B cell (primary cell): Measurements from ENCODE around the gene NUAK2. TPM values are rescaled to one million over a fixed set of nuclear protein-coding genes. Genes with fewer than 3 reads are reported as not detected.

Source experiments
- ATAC-seq: fragments of 200-7000 bp; cut with Tn5 transposase; one replicate; pipeline ENCODE4 v1.10.0; 2021; ENCODE audit warnings: low read depth, mild to moderate bottlenecking, moderate number of reproducible peaks, moderate library complexity
- CTCF ChIA-PET: fragments of 350-600 bp; sonication (Branson Sonifier 250); formaldehyde crosslinking; loops from one replicate; lab custom pipeline; 2021; ENCODE audit warnings: antibody characterized with exemption, inconsistent platforms; lab: Charles Lee
- POLR2A ChIA-PET: fragments of 350-600 bp; sonication (Branson Sonifier 250); formaldehyde crosslinking; loops from one replicate; lab custom pipeline; 2021; ENCODE audit warnings: antibody characterized with exemption; lab: Charles Lee
- DNase-seq: peaks from one replicate; pipeline ENCODE4 v3.0.0; 2013
- H2AFZ ChIP-seq: 2 replicates; pipeline ENCODE4 v1.6.1; 2012; ENCODE audit warnings: mild to moderate bottlenecking, low read depth, low read length; ENCODE audit not compliant: insufficient read depth, poor library complexity, severe bottlenecking
- H3K27ac ChIP-seq, 2 donors: 1 replicate in 1 of 2; 2 replicates in 1 of 2; pipeline ENCODE4 v1.5.1; 2012 to 2013; ENCODE audit warnings: low read length in 2 of 2, mild to moderate bottlenecking in 2 of 2, moderate library complexity in 1 of 2
- H3K27me3 ChIP-seq, 4 experiments: fragments of 200-600 bp in 1 of 4; sonication (generic) in 1 of 4; replicated peaks in 1 of 4; 1 replicate in 2 of 4; 2 replicates in 2 of 4; pipeline versions ENCODE4 v1.6.1 to v1.7.0; 2013 to 2016; ENCODE audit warnings: low read length in 3 of 4, mild to moderate bottlenecking in 2 of 4, mixed read lengths in 1 of 4, moderate library complexity in 1 of 4; ENCODE audit not compliant: insufficient read depth in 4 of 4, control insufficient read depth in 3 of 4; ENCODE audit errors: control extremely low read depth in 1 of 4
- H3K36me3 ChIP-seq, 2 experiments: replicated peaks in 1 of 2; 1 replicate in 1 of 2; 2 replicates in 1 of 2; pipeline versions ENCODE4 v1.6.1 to v1.7.1; 2013; ENCODE audit warnings: low read length in 1 of 2; ENCODE audit not compliant: insufficient read depth in 2 of 2, control insufficient read depth in 1 of 2; ENCODE audit errors: control extremely low read depth in 1 of 2, extremely low read depth in 1 of 2
- H3K4me1 ChIP-seq, 2 donors: fragments of 200-600 bp in 1 of 2; sonication (generic) in 1 of 2; 1 replicate in 1 of 2; 2 replicates in 1 of 2; pipeline versions ENCODE4 v1.5.1 to v1.6.1; 2013 to 2017; ENCODE audit warnings: low read length in 2 of 2; ENCODE audit not compliant: control insufficient read depth in 2 of 2, insufficient read depth in 2 of 2
- H3K4me2 ChIP-seq: replicated peaks from 2 replicates; pipeline ENCODE3; 2012; ENCODE audit warnings: mild to moderate bottlenecking, low read depth, low read length; ENCODE audit not compliant: poor library complexity, severe bottlenecking
- H3K4me3 ChIP-seq, 5 experiments: fragments of 200-600 bp in 1 of 5; sonication (generic) in 1 of 5; 1 replicate in 3 of 5; 2 replicates in 2 of 5; pipeline versions ENCODE4 v1.5.1 to v1.7.0; 2011 to 2016; ENCODE audit warnings: low read length in 4 of 5, mild to moderate bottlenecking in 4 of 5, low read depth in 2 of 5, control low read depth in 1 of 5, moderate library complexity in 1 of 5; ENCODE audit not compliant: insufficient read depth in 1 of 5; ENCODE audit errors: control extremely low read depth in 1 of 5, extremely low read depth in 1 of 5
- H3K79me2 ChIP-seq: fragments of 200-600 bp; sonication (generic); one replicate; pipeline ENCODE4 v1.6.0; 2016; ENCODE audit warnings: low read length; ENCODE audit not compliant: control insufficient read depth, insufficient read depth
- H3K9ac ChIP-seq: fragments of 200-600 bp; sonication (generic); 2 replicates; pipeline ENCODE4 v1.6.1; 2017; ENCODE audit warnings: mild to moderate bottlenecking, low read length, moderate library complexity
- H3K9me3 ChIP-seq, 3 donors: one replicate each; pipeline versions ENCODE4 v1.6.1 to v1.7.1; 2013; ENCODE audit warnings: low read length in 2 of 3; ENCODE audit not compliant: control insufficient read depth in 2 of 3, insufficient read depth in 1 of 3; ENCODE audit errors: control extremely low read depth in 1 of 3
- H4K20me1 ChIP-seq: 2 replicates; pipeline ENCODE4 v1.6.0; 2012; ENCODE audit warnings: mild to moderate bottlenecking, low read length; ENCODE audit not compliant: insufficient read depth, control insufficient read depth, poor library complexity, severe bottlenecking
- H3K27ac Mint-ChIP-seq: one replicate; pipeline ENCODE4 v1.8.0; 2021; ENCODE audit warnings: mixed read lengths
- H3K27me3 Mint-ChIP-seq: one replicate; pipeline ENCODE4 v1.8.0; 2021; ENCODE audit warnings: mixed read lengths
- H3K4me1 Mint-ChIP-seq: one replicate; pipeline ENCODE4 v1.8.0; 2021; ENCODE audit warnings: mixed read lengths
- H3K4me3 Mint-ChIP-seq: one replicate; pipeline ENCODE4 v1.8.0; 2021; ENCODE audit warnings: mixed read lengths
- H3K9me3 Mint-ChIP-seq: one replicate; pipeline ENCODE4 v1.8.0; 2022; ENCODE audit warnings: mixed read lengths; ENCODE audit not compliant: insufficient read depth
- EZH2 ChIP-seq: IDR thresholded peaks from 2 replicates; pipeline ENCODE4 v1.6.1; 2012; ENCODE audit warnings: borderline replicate concordance, low read depth, mild to moderate bottlenecking, moderate library complexity, low read length; ENCODE audit not compliant: insufficient read depth, poor library complexity, severe bottlenecking
- WGBS: methylation state at CpG from one replicate; pipeline ENCODE4 v1.1.5; 2013; ENCODE audit warnings: missing lambda C conversion rate; ENCODE audit not compliant: insufficient coverage; 5-methylcytosine and 5-hydroxymethylcytosine counted together
- intact Hi-C: fragments of 100-400 bp; cut with micrococcal nuclease; formaldehyde crosslinking; loops from one replicate; pipeline ENCODE4 v1.10.0; 2022
- polyA plus RNA-seq: library from polyadenylated mRNA; depleted of rRNA; stranded (reverse); fragments of >200 nt; gene quantifications from 2 replicates; pipeline ENCODE4 v1.2.3, GENCODE V29; 2012
- total RNA-seq, 2 donors: library from RNA; stranded (reverse); fragments of 120-200 nt in 1 of 2; gene quantifications; 1 replicate in 1 of 2; 2 replicates in 1 of 2; pipeline versions ENCODE4 v1.2.3 to v1.2.4, GENCODE V29; 2013 to 2022
- TF ChIP-seq, protein P1 (sequence below): fragments of 200-600 bp; IDR thresholded peaks from one replicate; pipeline ENCODE4 v1.8.0; 2022; ENCODE audit warnings: antibody characterized with exemption, mild to moderate bottlenecking

NUAK2 gene
- total and polyA plus RNA-seq, 2 donors (not counting 1 experiment from before 2014, with no cell fraction given): 37.9 to 102 TPM

- Histone ChIP-seq H4K20me1 (no peaks in the 10 kb centered on the region), H3K4me1 (peaks cover 43 to 49% of the 10 kb centered on the region in 2 donors), H3K36me3 (no peaks in the 10 kb centered on the region), H3K9me3 (peaks cover 0 to 9% (median 0%) of the 10 kb centered on the region in 3 donors), H3K9ac (peak overlapping the region; percentile 10), H3K4me2 (peak overlapping the region; percentile 66), H3K27ac (peak overlapping the region; percentile 67 to 80), H3K27me3 (peaks cover 0 to 13% (median 5%) of the 10 kb centered on the region in 4 experiments), H3K4me3 (peak overlapping the region in 1 of 5 experiments; percentile 19), H2AFZ (peak overlapping the region; percentile 21), H3K79me2 (no peaks in the 10 kb centered on the region)
- intact Hi-C loops: no loop called here
- 68% methylated on average over 4 of the region's 5 CpGs for WGBS
- DNase-seq: peak; percentile 73
- POLR2A ChIA-PET: interaction anchor here (1.2 to 1.3 kb wide), 2 partner anchors 61 to 141 kb away, joined by 3 read pairs; no protein-coding TSS in a partner anchor
- Mint-ChIP-seq H3K9me3 (no peaks in the 10 kb centered on the region), H3K27me3 (peaks cover 8% of the 10 kb centered on the region), H3K4me3 (peak overlapping the region; percentile 71), H3K27ac (peak overlapping the region; percentile 75), H3K4me1 (peaks cover 55% of the 10 kb centered on the region)
- CTCF ChIA-PET: interaction anchor here (1.0 to 5.1 kb wide), 12 partner anchors 9 to 310 kb away, joined by 3 to 63 read pairs (median 12); no protein-coding TSS in a partner anchor
- no peak for TF ChIP-seq EZH2
- TF ChIP-seq, protein P1, sequence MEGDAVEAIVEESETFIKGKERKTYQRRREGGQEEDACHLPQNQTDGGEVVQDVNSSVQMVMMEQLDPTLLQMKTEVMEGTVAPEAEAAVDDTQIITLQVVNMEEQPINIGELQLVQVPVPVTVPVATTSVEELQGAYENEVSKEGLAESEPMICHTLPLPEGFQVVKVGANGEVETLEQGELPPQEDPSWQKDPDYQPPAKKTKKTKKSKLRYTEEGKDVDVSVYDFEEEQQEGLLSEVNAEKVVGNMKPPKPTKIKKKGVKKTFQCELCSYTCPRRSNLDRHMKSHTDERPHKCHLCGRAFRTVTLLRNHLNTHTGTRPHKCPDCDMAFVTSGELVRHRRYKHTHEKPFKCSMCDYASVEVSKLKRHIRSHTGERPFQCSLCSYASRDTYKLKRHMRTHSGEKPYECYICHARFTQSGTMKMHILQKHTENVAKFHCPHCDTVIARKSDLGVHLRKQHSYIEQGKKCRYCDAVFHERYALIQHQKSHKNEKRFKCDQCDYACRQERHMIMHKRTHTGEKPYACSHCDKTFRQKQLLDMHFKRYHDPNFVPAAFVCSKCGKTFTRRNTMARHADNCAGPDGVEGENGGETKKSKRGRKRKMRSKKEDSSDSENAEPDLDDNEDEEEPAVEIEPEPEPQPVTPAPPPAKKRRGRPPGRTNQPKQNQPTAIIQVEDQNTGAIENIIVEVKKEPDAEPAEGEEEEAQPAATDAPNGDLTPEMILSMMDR: no peak
- ATAC-seq: peak; percentile 44
Measured at GRCh38 chr1:205348554-205349487, 27.3 kb upstream of the NUAK2 start.
